ENCODE data around the gene C6orf62. TPM values are rescaled to one million over a fixed set of nuclear protein-coding genes. Genes with fewer than 3 reads are reported as not detected.

Gene C6orf62
- total and polyA plus RNA-seq, 2 experiments from 2014 or later, result 27.2 to 64.1 TPM

- H3K4me1 ChIP-seq (ENCODE audit: insufficient read depth), result peaks cover 8% of the 10 kb centered on the region
- peak; percentile 99 for DNase-seq (ENCODE audit: low spot score)
- H4K20me1 ChIP-seq (ENCODE audit: insufficient read depth, poor library complexity, severe bottlenecking), result no peaks in the 10 kb centered on the region
- TF ChIP-seq CTCF (IDR thresholded peaks at IDR 0.05; ENCODE audit: poor library complexity) (peak; percentile 52), EZH2 (IDR thresholded peaks at IDR 0.05; ENCODE audit: borderline replicate concordance) (no peak)
- H3K4me3 ChIP-seq, result peak within 1 kb of the TSS; percentile 68
- H3K9me2 ChIP-seq (replicated peaks; ENCODE audit: insufficient read depth), result no peaks in the 10 kb centered on the region
- H3K79me2 ChIP-seq, result peaks cover 46% of the 10 kb centered on the region
- peak within 1 kb of the TSS; percentile 82 for H3K4me2 ChIP-seq
- under 1% methylated on average over 62 of the region's 62 CpGs for WGBS (ENCODE audit: low lambda C conversion rate, missing lambda C conversion rate)
- H3K27ac ChIP-seq, result peak within 1 kb of the TSS; percentile 93
- no peaks in the 10 kb centered on the region for H3K27me3 ChIP-seq
- H3K36me3 ChIP-seq (replicated peaks; ENCODE audit: insufficient read depth, low read depth), result no peaks in the 10 kb centered on the region
- peak within 1 kb of the TSS; percentile 72 for H2AFZ ChIP-seq
- H3K9me3 ChIP-seq (ENCODE audit: low read depth), result no peaks in the 10 kb centered on the region
Observed at GRCh38 chr6:24666641-24667377, 52.1 kb downstream of the C6orf62 start, which contains the start of the genes ACOT13 and TDP2. ACOT13 (plus strand) TSS chr6:24667077; CDS start chr6:24667264, 187 bp downstream. TDP2 (minus strand) TSS chr6:24666899; CDS start chr6:24666862, 37 bp downstream.

GRCh38 chr6:24666097-24666640, 52.8 kb downstream of the C6orf62 start:
- peak overlapping the region; percentile 72 for H2AFZ ChIP-seq
- 2% methylated on average over 26 of the region's 26 CpGs for WGBS (ENCODE audit: low lambda C conversion rate, missing lambda C conversion rate)
- H3K4me2 ChIP-seq, result peak overlapping the region; percentile 82
- H3K9me2 ChIP-seq (replicated peaks; ENCODE audit: insufficient read depth), result no peaks in the 10 kb centered on the region
- TF ChIP-seq EZH2 (IDR thresholded peaks at IDR 0.05; ENCODE audit: borderline replicate concordance) (no peak), EZH2phosphoT487 (IDR thresholded peaks at IDR 0.05; ENCODE audit: low read depth, severe bottlenecking, unreplicated experiment) (no peak), CTCF (IDR thresholded peaks at IDR 0.05; ENCODE audit: poor library complexity) (no peak)
- no peaks in the 10 kb centered on the region for H3K27me3 ChIP-seq
- peaks cover 50% of the 10 kb centered on the region for H3K79me2 ChIP-seq
- peak overlapping the region; percentile 68 for H3K4me3 ChIP-seq
- peak; percentile 66 for DNase-seq (ENCODE audit: low spot score)
- peaks cover 12% of the 10 kb centered on the region for H3K4me1 ChIP-seq (ENCODE audit: insufficient read depth)
- H4K20me1 ChIP-seq (ENCODE audit: insufficient read depth, poor library complexity, severe bottlenecking), result no peaks in the 10 kb centered on the region
- no peaks in the 10 kb centered on the region for H3K9me3 ChIP-seq (ENCODE audit: low read depth)
- H3K36me3 ChIP-seq (replicated peaks; ENCODE audit: insufficient read depth, low read depth), result no peaks in the 10 kb centered on the region
- H3K27ac ChIP-seq, result peak overlapping the region; percentile 93

- H4K20me1 ChIP-seq (ENCODE audit: insufficient read depth, poor library complexity, severe bottlenecking), result no peaks in the 10 kb centered on the region
- no peaks in the 10 kb centered on the region for H3K9me3 ChIP-seq (ENCODE audit: low read depth)
- H2AFZ ChIP-seq, result no peak overlapping the region
- no peaks in the 10 kb centered on the region for H3K36me3 ChIP-seq (replicated peaks; ENCODE audit: insufficient read depth, low read depth)
- peaks cover 69% of the 10 kb centered on the region for H3K79me2 ChIP-seq
- peak overlapping the region; percentile 93 for H3K27ac ChIP-seq
- TF ChIP-seq CTCF (IDR thresholded peaks at IDR 0.05; ENCODE audit: poor library complexity) (no peak), EZH2phosphoT487 (IDR thresholded peaks at IDR 0.05; ENCODE audit: low read depth, severe bottlenecking, unreplicated experiment) (no peak), EZH2 (IDR thresholded peaks at IDR 0.05; ENCODE audit: borderline replicate concordance) (no peak)
- WGBS (ENCODE audit: low lambda C conversion rate, missing lambda C conversion rate), result 74% methylated on average over 7 of the region's 7 CpGs
- DNase-seq (ENCODE audit: low spot score), result no peak
- H3K9me2 ChIP-seq (replicated peaks; ENCODE audit: insufficient read depth), result no peaks in the 10 kb centered on the region
- H3K4me1 ChIP-seq (ENCODE audit: insufficient read depth), result peaks cover 12% of the 10 kb centered on the region
- no peaks in the 10 kb centered on the region for H3K27me3 ChIP-seq
- H3K4me3 ChIP-seq, result peak overlapping the region; percentile 68
- peak overlapping the region; percentile 82 for H3K4me2 ChIP-seq
Observed at GRCh38 chr6:24664046-24664987, 54.6 kb downstream of the C6orf62 start.
